ENCODE data around the gene PROSER1.
A peak's percentile ranks its signal among the peaks of the same experiment; 100 is the strongest.
"Not testable (repeated sequence)": the region's sequence is repeated elsewhere in the genome, so short reads cannot be mapped to it uniquely, and the experiment has no call there.

Gene PROSER1

GRCh38 chr13:39037880-39038568 lies at the start of gene PROSER1, which contains the start of gene NHLRC3:
Gene PROSER1 (minus strand): TSS chr13:39038089. CDS start chr13:39037242, 847 bp downstream.
Gene NHLRC3 (plus strand): TSS chr13:39038456. CDS start chr13:39038640, 184 bp downstream.
- peak; percentile 65 for DNase-seq

GRCh38 chr13:39086251-39086945 lies 48.5 kb upstream of the PROSER1 start:
- not testable (repeated sequence) for DNase-seq

DNA sequence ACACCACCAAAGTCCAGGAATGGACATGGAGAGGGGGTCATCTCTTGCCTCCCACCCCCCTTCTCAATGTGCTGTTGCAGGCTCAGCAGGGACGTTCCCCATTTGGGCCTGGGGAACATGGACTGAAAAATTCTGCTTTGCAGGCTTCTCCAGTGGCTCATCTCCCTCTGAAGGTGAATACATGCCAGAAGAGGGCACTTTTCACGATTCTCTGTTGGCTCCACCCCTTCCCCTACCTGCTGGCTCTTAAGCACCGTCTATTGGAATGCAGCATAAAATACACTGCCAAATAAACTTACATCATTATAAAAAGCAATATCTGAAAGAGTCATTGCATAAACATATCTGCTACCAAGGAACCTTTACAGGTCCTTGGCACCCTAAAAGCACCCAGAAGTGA lies 36.1 kb upstream of the PROSER1 start:
- DNase-seq, result no peak

GRCh38 chr13:39072842-39073241 lies 35.0 kb upstream of the PROSER1 start:
- DNase-seq, result no peak

DNA sequence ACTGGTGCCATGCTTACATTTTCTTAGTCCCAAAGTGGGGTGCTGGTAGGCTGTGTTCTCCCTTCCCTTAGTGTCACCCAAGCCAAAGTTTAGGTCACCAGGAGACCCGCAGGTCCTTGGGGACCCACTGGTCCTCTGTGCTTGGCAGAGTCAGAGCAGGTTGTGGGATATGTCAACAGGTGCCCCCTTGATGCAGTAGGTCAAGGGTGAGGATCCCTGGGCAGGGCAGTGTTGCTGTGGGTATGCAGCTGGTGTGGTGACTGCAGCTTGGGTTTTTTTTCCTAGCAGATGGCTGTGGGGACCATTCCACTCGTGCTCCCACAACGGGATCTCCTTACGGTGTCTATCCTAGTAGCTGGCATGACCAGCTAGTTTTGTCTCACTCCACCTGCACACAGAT lies 24.1 kb upstream of the PROSER1 start:
- no peak for DNase-seq

DNA sequence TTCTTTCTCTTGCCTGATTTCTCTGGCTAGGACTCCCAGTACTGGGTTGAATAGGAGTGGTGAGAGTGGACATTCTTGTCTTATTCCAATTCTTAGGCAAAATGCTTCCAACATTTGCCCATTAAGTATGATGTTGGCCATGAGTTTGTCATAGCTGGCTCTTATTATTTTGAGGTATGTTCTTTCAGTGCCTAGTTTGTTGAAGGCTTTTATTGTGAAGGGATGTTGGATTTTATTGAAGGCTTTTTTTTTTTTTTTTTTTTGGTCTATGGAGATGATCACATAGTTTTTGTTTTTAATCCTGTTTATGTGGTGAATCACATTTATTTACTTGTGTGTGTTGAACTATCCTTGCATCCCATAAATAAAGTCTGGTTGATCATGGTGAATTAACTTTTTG lies 20.2 kb upstream of the PROSER1 start:
- no peak for DNase-seq

DNA sequence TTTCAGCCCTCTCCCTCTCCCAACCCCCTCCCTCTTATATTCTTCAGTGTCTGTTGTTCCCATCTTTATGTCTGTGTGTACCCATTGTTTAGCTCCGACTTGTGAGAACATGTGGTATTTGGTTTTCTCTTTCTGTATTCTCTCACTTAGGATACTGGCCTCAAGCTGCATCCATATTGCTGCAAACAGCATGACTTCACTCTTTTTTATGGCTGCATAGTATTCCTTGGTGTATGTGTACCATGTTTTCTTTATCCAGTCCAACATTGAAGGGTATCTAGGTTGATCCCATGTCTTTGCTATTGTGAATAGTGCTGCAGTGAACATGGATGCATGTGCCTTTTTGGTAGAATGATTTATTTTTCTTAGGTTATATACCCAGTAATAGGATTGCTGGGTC lies 18.1 kb upstream of the PROSER1 start:
- DNase-seq, result no peak

DNA sequence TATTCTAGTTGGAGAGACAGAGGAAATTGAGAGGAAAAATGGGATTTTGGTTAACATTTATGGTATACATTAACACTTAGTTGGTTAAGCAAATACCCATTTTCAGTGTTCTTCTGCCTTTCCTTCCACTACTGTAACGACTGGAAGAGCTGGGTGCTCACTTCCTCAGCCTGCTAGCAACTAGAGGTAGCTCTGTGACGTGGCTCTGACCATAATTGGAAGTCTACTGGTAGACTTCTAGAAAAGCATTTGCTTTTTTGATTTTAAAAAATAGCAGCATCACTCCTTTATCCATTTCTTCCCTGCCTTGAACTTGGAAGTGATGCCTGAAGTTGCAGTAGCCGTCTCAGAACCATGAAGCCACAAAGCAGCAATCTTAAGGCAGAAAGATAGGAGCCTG lies 16.2 kb upstream of the PROSER1 start:
- no peak for DNase-seq

DNA sequence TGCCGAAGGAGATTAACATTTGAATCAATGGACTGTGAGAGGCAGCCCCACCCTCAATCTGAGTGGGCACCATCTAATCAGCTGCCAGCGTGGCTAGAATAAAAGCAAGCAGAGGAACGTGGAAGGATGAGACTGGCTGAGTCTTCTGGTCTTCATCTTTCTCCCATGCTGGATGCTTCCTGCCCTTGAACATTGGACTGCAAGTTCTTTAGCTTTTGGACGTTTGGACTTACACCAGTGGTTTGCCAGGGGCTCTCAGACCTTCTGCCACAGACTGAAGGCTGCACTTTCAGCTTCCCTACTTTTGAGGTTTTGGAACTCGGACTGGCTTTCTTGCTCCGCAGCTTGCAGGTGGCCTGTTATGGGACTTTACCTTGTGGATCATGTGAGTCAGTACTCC lies 15.1 kb upstream of the PROSER1 start:
- no peak for DNase-seq

GRCh38 chr13:39051157-39051556 lies 13.3 kb upstream of the PROSER1 start:
- no peak for DNase-seq

DNA sequence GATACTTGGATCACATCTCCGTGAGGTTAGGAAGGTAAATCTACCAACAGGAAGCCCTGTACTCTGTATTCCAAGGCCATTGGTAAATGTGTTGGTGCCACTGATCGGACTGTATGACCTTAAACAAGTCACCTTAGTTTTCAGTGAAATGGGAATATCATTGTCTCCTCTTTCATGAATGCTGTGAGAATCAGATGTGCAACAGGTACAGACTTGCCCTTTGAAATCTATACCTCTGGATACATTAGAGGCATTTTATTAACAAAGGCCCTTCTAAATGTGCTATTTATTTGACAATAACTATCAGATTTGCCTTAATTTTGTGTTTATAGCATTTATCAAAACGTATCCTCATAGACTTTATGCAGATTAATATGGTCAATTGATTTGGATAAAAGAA lies 11.4 kb upstream of the PROSER1 start:
- no peak for DNase-seq

GRCh38 chr13:39048806-39049205 lies 10.9 kb upstream of the PROSER1 start:
- no peak for DNase-seq

GRCh38 chr13:39047560-39047959 lies 9.7 kb upstream of the PROSER1 start:
- no peak for DNase-seq

DNA sequence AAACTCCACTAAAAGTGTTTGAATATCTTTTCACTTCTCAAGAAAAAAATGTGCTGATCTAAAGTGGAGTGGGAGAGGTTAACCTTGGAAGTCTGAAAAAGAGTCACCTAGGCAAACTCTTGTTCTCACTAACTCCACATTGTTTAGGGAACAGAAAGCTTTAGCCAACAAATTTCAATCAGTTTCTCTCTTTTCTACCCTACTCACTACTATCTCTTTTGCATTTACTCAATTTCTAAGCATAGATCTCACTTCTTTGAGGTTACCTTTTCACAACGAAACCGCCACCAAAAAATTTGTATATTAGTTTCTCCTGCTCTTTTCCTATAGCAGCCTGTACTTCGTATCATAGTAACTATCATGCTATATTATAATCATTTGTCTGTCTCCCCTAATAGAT lies 6.6 kb upstream of the PROSER1 start:
- no peak for DNase-seq

DNA sequence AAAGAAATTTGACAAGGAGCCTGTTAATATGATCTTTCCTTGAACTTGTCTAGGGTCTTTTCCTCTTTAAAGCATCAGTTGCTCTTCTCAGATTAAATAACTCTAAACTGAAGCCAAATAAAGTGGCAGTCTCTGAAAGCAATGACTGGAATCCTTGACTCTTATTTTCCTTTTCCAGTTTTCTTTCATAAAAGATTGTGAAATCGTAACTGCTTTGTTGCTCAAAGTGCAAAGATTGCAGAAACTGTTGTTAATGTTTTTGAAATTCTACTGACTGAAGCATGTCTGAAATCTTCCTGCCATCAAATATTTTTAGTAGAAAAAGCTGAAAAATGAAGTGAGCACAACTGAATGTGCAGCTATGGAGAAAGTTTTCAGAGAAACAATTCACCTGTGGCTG lies 2.3 kb upstream of the PROSER1 start:
- DNase-seq, result no peak

- no peak for DNase-seq
Measured at GRCh38 chr13:39039041-39039440, 1.2 kb upstream of the PROSER1 start.

DNA sequence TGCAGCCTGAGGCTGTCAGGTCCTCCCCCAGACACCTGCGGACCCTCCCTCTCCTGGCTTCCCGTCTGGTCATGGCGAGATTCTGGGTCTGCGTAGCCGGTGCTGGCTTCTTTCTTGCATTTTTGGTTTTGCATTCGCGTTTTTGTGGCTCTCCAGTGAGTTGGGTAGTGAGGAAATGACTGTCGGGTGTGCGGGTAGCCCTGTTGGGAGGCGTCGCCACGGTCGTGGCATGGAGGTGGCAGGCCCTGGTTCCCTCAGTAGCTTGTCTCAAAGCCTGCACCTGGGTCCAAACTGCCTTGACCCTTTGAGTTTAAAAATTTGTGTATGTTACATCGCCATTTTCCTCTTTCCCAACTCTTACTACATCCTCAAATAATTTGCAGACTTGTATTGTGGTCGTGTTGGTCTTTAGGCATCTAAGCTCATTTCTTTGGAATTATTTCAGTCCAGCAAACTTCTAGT lies 711 bp upstream of the PROSER1 start:
- DNase-seq, result no peak

GRCh38 chr13:39037410-39037879 lies 444 bp downstream of the PROSER1 start:
- DNase-seq, result no peak

GRCh38 chr13:39036212-39036611 lies 1.7 kb downstream of the PROSER1 start:
- DNase-seq, result no peak

GRCh38 chr13:39035799-39036198 lies 2.1 kb downstream of the PROSER1 start:
- DNase-seq, result no peak

- no peak for DNase-seq
Measured at GRCh38 chr13:39035204-39035603, 2.7 kb downstream of the PROSER1 start.

DNA sequence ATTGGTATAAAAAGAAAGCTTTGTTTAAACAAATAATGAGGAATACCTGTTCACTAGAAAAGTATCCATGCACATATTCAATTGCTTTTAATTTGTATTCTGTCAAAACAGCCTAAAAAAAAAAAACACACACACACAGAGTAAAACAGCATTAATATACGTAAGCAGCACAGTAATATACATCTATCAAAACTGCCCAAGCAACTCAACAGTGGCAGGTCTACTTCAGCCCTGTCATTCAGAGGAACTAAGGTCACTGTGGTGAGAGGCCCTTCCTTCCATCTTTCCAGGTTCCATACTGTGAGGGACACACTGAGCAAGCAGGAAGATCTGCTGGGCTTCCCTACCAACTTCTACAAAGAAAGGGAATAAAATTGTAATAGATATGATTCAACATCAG lies 3.8 kb downstream of the PROSER1 start:
- no peak for DNase-seq

DNA sequence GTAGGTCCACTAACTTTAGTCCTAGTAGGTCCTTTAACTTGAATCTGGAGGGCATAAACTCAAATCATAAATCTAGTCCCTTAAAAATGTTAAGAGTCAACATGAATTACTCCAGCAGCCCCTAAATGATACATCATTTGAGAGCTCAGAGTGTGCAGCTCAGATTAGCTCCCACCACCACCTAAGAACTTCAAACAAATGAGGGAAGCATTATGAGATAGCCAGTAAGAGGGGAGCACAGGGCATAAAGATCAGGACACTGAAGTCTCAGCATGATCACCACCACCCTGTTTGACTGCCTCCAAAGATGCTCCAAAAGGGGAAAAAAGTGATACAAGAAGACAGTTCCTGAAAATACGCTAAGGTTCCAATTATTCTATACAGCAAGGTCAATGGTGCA lies 5.7 kb downstream of the PROSER1 start:
- DNase-seq, result no peak

GRCh38 chr13:39025433-39025839 lies 12.5 kb downstream of the PROSER1 start:
- no peak for DNase-seq
